Measurements from ENCODE around the gene IL5RA.
A peak's percentile ranks its signal among the peaks of the same experiment; 100 is the strongest.

The IL5RA gene, protein sequence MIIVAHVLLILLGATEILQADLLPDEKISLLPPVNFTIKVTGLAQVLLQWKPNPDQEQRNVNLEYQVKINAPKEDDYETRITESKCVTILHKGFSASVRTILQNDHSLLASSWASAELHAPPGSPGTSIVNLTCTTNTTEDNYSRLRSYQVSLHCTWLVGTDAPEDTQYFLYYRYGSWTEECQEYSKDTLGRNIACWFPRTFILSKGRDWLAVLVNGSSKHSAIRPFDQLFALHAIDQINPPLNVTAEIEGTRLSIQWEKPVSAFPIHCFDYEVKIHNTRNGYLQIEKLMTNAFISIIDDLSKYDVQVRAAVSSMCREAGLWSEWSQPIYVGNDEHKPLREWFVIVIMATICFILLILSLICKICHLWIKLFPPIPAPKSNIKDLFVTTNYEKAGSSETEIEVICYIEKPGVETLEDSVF

DNA sequence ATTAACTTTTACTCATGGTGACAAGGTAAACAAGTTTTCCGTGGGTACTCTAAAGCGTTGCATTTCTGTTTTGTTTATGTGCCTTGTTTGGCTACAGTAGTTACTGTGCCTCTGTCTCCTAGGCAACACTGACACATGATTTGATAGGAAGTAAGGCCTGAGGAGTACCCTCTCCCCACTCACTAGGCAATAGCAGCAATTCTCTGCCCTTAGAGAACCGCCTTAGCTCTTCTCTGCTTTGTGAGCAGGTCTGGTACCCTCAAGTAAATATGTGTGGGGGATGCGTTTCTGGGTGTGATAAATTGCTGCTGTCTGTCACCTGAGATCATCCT, at the start of gene IL5RA:
Gene IL5RA (minus strand): TSS at position 76 of the 332 bp plus-strand sequence. CDS start 5,390 bp downstream, outside the sequence.
- DNase-seq (ENCODE audit: low read depth in 4 of 4, low spot score in 1 of 4), result no peak

DNA sequence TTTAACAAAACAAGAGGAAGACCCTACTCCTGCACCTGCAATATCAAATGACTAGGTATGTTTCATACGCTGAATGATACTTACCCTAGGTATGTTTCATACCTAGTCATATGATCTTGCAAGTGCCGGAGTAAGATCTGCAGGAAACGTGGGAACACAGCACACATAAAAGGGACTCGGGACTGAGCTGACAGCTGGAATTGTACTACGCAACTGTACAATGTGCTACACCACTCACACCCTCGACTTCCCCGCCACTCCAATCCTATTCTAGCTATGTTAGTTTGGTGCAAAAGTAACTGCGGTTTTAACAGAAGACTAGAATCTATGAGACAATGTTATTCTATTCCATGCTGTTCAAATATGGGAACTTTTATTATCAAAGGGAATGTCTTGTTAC, 47.3 kb upstream of the IL5RA start:
- no peak for DNase-seq (ENCODE audit: low read depth in 4 of 4, low spot score in 1 of 4)

DNA sequence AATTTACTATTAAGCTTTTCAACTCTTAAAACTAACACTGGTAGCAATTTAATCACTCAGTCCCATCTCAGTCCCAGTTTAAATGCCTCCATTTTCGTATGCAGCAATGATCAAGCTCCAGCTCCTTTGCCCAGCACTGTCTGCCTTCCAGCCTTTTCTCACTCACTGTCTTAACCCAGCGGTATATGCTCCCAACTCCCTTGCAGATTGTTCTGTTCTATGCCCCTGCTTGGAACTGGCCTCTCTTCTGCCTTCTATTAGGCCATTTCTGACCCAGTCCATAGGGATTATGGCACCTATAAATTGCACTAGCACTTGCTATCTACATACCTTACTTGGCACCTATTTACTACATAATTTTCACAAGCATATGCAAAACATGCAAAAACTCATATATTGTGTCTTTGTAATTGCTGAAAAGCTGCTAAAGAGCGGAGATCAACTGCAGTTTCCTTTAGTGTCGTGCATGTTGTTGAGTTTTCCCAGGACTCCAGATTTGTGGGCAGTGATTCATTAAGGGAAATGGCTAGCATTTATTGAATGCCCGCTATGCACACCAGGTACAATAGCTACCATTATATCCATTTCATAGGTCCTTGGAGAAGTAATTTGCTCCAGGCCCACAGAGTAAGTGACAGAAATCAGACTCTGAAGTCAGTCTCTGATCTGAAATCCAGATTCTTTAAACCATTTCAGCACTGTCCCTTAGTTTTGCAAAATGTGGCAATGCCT, 44.9 kb upstream of the IL5RA start:
- DNase-seq (ENCODE audit: low read depth in 4 of 4, low spot score in 1 of 4), result no peak

DNA sequence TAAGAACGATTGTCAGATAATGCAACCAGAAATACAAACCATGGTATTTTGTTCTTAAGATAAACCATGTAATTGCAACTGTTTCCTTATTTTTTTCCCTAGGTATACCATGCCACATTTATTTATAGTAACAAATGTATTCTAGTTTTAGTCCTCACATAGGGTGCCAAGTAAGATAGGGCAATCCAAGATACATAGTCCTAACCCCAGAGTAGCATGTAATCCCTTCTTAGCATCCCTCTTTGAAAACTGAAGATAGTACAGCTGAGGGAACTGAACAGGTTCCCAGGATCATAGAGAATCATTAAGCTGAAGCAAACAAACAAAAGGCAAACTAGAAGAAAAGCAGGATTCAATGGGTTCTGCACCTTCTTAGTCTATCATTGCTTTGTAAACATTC, 41.3 kb upstream of the IL5RA start:
- no peak for DNase-seq (ENCODE audit: low read depth in 4 of 4, low spot score in 1 of 4)

DNA sequence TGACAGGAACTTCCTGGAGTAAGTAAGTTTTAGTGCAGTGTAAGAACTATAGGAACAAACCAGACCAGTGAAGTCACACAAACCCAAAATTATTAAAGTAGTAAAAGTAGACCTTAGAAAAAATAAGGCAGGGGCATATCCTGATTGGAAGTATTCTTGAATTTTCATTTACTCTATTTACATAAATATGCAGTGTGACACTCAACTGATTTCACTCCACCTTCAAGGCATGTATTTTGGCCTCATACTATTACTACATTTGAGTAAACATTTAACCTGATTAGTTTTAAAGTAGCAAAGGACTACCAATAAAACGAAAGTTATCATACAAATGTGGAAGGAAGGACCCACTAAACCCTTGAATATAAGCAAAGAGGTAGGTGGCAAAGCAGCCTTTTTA, 39.4 kb upstream of the IL5RA start:
- no peak for DNase-seq (ENCODE audit: low read depth in 4 of 4, low spot score in 1 of 4)

DNA sequence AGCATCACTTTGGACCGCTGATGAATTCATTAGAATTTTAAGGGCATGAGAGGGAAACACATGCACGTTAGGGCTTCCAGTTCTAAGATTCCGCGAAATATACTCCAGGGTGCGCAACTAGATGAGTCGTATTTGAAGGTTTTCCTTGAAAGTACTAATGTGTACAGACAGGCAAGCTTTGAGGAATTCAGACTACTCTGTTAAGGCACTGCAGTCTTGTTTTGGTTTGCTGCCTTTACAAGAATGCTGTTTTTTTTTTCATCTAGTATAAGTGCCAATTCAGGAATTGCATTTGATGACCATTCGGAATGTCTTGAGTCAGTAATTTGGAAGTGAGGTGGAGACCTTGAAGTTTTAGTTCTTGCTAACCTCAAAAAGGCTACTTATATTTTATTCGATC, 35.7 kb upstream of the IL5RA start:
- no peak for DNase-seq (ENCODE audit: low read depth in 4 of 4, low spot score in 1 of 4)

DNA sequence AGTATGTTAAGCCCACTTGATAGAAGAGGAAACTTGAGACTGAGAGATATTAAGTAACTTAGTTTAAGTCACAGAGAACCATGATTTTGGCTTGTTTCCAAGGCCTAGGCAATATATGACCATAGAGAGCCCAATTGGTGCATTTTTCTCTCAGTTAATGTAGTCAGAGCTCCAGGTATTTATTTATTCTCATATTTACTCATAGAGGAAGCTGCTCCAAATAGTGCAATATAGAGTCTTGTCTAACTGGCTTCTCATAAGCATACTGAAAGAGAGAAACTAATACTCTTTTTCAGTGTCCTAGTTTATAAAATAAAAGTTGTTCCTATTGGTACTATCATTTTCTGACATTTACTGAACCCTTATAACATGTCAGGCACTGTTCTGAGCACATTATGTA, 31.8 kb upstream of the IL5RA start:
- no peak for DNase-seq (ENCODE audit: low read depth in 4 of 4, low spot score in 1 of 4)

DNA sequence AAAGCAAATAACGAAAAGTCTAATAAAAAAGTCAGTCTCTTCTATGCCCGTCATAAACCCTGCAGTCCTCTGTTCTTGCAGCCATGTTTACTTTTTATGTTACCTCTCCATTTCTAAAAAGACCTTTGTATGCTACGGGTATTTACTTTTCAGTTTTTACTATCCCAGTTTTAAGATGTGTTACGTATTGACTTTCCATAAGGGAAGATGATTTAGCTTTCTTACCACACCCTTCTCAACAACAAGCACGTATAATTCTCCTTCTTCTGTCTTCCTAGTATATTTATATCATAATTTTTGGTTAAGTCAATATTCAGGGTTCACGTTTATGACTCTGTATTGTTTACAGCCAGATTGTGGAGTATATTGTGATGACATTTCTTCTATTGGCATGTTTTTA, 27.4 kb upstream of the IL5RA start:
- DNase-seq (ENCODE audit: low read depth in 4 of 4, low spot score in 1 of 4), result no peak

DNA sequence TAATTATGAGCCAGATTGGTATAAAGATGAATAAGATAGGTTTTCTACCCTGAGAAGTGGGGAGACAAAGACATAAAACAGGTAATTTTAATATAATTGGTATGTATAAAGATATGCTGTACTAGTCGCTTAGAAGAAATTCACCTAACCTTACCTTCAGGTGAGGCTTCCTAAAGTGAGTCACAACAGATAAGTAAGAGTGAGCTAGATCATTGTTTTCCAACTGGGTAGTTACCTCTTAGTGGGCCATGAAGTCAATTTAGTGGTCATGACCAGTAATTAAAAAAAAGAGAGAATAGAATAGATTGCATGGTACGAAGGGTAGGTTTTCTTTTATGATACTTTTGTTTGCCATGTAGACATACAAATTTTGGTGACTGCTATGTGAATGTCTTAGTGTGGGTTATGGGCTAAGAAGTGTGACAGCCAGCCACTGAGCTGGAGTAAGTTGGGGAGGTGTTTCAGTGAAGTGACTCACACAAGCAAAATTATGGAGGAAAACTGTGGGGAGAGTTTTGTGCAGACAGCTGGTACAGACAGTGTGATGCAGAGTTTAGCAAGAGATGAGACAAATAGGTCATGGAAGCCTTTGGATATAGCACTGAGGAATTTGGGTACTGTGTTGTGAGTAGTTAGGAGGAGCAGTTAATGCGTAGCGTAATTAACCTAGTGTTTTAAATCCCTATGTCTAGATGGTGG, 24.7 kb upstream of the IL5RA start:
- DNase-seq (ENCODE audit: low read depth in 4 of 4, low spot score in 1 of 4), result no peak

DNA sequence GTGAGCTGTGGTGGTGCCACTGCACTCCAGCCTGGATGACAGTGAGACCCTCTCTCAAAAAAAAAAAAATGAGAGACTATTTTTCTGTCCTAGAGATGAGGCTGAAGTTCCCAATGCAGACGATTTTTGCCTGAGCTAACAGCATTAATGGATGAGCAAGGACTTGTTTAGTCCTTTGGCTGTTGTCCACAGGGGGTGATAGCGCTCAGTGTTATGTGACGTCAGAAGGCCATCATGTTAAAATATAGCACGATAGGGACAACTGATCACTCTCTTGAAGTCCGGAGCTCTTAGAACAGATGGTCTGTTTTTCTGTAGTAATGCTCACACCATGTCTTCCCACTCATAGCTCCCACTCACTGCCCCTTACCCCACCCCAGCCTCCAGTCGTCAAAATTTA, 23.3 kb upstream of the IL5RA start:
- DNase-seq (ENCODE audit: low read depth in 4 of 4, low spot score in 1 of 4), result no peak

DNA sequence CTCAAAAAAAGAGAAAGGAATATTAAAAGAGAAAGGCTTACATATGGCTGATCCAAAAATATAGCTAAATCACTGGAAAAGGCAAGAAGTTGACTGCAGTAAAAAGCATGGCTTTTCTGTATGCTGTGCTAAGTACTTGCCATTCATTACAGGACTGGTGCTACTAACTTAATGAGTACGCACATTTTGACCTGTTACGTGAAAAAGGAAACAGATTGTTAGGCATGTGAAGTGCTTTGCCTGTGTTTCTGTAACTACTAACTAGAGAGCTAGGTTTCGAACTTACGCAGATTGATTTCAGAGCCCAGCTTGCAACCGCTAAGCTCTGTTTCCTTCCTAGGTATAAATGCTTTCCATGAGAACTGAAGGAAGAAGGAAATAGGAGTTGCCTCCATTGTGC, 19.4 kb upstream of the IL5RA start:
- DNase-seq (ENCODE audit: low read depth in 4 of 4, low spot score in 1 of 4), result no peak

DNA sequence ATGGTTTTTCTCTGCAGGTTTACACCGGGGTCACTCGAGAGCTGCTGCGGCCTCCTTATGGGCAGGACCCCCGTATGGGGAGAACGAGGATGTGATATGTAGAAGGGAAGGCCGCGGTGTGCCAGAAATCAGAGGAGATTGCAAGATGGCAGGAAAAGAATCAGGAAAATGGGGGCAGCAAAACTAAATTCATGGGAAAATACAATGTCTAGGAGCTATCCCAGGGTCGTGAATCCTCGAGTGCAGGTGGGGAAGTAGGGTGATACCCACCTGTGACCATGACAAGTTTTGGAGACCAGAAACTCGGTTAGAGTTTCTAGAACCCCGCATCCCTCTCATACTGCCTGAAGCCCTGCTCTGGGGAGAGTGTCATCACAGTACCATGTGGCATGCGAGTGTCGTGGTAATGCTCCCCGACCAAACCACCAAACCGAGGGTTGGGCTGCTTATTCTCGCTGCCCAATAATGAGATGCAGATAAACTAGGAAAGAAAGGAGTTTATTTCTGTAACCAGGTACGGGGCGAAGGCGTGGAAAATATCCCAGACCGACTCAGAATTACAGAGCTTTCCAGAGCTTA, 17.3 kb upstream of the IL5RA start:
- DNase-seq (ENCODE audit: low read depth in 4 of 4, low spot score in 1 of 4), result peak in 1 of 4 experiments; percentile 12

DNA sequence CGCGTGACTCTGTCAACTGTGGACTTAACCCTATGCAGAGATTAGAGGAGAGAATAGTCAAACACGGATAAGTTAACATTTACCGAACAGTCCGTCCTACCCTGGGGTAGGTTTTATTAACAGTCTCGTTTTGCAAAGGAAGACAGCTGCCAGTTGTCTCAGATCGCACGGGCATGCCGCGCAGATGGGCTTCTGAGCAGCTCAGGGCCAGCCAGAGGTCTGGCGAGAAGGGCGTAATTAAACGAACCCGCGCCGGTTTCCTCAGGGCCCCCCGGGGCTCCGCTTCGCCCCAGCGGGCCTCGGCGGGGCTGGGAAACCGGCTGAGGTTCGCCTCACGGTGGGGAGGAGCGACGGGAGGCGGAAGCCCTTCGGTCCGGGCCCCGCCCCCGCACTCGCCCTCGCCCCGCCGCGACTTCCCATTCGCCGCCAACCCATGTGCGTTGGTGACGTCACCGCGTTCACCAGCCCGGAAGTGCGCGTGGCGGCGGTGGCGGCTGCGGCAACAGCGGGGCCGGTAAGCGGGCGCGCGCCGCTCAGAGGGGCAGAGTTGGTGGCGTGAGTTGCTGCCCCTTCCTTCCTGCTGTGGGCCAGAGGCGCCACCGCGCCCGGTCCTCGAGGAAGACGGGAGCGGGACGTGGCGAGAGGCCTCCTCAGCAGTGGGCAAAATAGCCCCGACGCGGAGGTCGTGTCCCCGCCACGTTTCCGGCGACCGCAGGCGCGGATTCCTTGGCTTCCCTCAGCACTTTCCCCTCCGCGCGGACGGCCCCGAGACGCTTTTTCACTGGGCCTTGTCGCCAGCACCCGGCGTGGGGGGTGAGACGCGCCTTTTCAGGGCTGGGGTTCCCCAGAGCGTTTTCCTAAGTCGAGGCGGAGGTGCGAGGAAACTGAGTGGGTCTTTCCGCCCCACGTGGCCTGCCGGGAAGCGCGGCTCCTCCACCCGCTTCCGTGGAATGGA, 16.6 kb upstream of the IL5RA start, which contains the start of gene TRNT1:
Gene TRNT1 (plus strand): TSS at position 464 of the 955 bp plus-strand sequence. CDS start 2,101 bp downstream, outside the sequence.
- peak; percentile 94 to 97 (median 95) for DNase-seq (ENCODE audit: low read depth in 4 of 4, low spot score in 1 of 4)

DNA sequence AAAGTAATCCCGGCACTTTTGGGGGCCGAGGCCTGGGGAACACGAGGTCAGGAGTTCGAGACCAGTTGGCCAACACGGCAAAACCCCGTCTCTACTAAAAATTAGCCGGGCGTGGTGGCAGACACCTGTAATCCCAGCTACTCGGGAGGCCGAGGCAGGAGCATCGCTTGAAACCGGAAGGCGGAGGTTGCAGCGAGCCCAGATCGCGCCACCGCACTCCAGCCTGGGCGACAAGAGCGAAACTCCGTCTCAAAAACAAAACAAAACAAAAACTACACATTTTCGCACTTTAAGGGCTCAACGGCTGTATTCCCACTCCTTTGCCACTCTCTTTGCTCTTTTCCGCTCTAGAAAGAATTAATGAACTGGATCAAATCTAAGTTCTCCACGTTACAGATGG, 15.8 kb upstream of the IL5RA start:
- DNase-seq (ENCODE audit: low read depth in 4 of 4, low spot score in 1 of 4), result no peak

DNA sequence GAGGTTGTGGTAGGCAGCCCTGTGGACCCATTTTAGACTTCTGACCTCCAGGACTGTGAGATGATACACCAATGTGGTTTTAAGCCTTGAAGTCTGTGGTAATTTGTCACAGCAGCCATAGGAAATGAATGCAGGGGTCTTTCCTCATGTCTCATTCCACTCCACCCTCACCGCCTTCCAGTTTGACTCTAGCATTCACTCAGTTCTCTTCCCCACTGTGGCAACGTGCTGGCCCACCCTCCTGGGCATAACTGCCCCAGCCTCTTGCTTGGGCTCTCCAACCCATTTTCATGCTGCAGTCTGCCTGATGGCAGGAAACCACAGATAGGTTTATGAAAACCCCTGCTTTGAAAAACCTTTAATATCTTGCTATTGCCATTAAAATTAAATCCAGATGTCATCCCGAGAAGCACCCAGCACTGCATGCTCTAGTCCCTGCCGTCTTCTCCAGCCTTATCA, 9.2 kb upstream of the IL5RA start:
- no peak for DNase-seq (ENCODE audit: low read depth in 4 of 4, low spot score in 1 of 4)

DNA sequence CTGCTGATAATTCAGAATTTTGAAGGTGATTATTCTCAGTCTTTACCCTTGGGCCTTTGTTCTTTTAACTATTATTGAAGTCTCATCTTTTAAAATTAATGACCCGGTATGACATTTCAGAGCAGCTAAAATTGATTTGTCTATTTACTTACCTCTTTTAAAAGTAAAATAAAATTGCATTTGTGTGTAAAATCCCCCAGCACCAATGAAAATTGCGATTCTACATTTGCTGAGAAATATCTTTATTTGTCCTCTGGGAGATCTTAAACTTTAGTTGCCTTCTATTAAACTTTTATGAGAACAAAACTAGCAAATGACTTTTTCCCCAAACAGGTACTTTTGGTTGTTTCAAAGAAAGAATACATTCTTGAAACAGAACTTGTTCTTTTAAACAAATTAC, 7.5 kb upstream of the IL5RA start:
- DNase-seq (ENCODE audit: low read depth in 4 of 4, low spot score in 1 of 4), result no peak

DNA sequence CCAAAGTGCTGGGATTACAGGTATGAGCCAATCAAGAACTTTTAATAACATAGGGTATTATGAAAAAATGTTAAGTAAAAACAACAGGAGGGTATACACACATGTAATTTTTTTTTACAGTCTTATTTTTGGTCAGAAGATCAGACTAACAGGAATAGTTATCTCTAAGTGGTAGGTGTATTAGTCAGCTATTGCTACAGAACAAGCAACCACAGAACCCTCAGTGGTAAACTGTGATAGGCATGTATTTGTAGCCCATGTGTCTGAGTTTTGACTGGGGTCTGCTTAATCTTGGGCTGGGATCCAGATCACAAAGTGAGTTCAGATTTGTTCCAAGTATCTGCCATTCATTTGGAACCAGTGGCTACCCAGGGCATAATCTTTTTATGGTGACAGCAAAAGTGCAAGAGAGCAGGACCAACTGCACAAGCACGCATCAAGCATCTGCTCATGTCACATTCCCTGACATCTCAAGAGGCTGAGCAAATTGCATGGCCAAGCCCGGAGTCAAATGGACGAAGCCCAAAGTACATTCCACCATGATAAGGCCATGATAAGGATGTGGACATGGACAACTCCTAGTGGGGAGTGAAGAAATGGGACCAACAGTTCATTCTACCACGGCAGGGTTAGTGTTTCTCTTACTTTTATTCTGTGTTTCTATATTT, 3.0 kb upstream of the IL5RA start:
- no peak for DNase-seq (ENCODE audit: low read depth in 4 of 4, low spot score in 1 of 4)

DNA sequence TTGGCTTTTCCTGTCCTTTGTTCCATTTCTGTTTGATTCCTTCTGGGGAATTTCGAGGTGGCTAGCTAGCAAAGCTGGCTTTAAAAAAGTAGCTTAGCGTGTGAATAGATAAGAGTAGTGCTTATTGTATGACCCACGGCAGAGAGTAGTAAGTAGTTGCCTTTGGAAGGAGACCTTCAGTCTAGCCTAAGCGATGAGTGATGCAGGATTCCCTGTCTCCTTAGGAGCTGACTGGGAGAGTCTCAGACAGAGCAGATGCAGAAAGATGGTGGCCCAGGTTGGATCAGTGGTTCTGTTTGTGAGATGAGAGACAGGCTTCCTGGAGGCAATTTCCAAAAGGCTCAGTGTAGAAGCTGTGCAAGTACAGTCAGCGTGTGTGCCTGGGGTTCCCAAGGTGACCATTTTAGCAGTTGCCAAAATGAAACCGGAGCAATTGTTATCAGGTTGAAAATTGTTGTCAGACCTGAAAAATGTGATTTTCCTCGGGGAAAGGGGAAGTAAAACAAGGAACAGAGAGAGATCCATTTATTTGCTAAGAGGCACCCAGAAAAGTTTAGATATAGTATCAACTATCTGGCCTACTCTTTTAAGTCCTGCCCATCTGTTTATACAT, 681 bp upstream of the IL5RA start:
- no peak for DNase-seq (ENCODE audit: low read depth in 4 of 4, low spot score in 1 of 4)
